ENCODE results near the gene PANK4.

The PANK4 gene

GRCh38 chr1:2486558-2486957 lies 39.8 kb downstream of the PANK4 start:
- no peak for TF ChIP-seq CTCF (IDR thresholded peaks at IDR 0.05; ENCODE audit: low read depth, low read length)
- no peak for DNase-seq (ENCODE audit: extremely low read depth, low read depth)

- DNase-seq (ENCODE audit: extremely low read depth, low read depth), result no peak
- no peak for TF ChIP-seq CTCF (IDR thresholded peaks at IDR 0.05; ENCODE audit: low read depth, low read length)
Observed at GRCh38 chr1:2486041-2486440, 40.4 kb downstream of the PANK4 start.

- TF ChIP-seq CTCF (IDR thresholded peaks at IDR 0.05; ENCODE audit: low read depth, low read length), result no peak
- DNase-seq (ENCODE audit: extremely low read depth, low read depth), result no peak
Observed at GRCh38 chr1:2483970-2484369, 42.4 kb downstream of the PANK4 start.

- DNase-seq (ENCODE audit: extremely low read depth, low read depth), result no peak
- no peak for TF ChIP-seq CTCF (IDR thresholded peaks at IDR 0.05; ENCODE audit: low read depth, low read length)
Observed at GRCh38 chr1:2483026-2483425, 43.4 kb downstream of the PANK4 start.

- no peak for DNase-seq (ENCODE audit: extremely low read depth, low read depth)
- TF ChIP-seq CTCF (IDR thresholded peaks at IDR 0.05; ENCODE audit: low read depth, low read length), result no peak
Observed at GRCh38 chr1:2482588-2482987, 43.8 kb downstream of the PANK4 start.

- no peak for DNase-seq (ENCODE audit: extremely low read depth, low read depth)
- TF ChIP-seq CTCF (IDR thresholded peaks at IDR 0.05; ENCODE audit: low read depth, low read length), result no peak
Observed at GRCh38 chr1:2481885-2482284, 44.5 kb downstream of the PANK4 start.

- DNase-seq (ENCODE audit: extremely low read depth, low read depth), result no peak
- TF ChIP-seq CTCF (IDR thresholded peaks at IDR 0.05; ENCODE audit: low read depth, low read length), result no peak
Observed at GRCh38 chr1:2480986-2481364, 45.4 kb downstream of the PANK4 start.

Measured in AG09319 (cell line).